PC-9 (cell line): ENCODE results near the gene PTPRT.

Experiments
- EZH2 ChIP-seq: fragments of 200-600 bp; sonication (generic); IDR thresholded peaks from 2 replicates; pipeline ENCODE4 v1.8.0; 2017; ENCODE audit warnings: antibody characterized with exemption, low read depth
- TF ChIP-seq, protein P1 (sequence below): fragments of 200-600 bp; sonication (generic); conservative IDR thresholded peaks from 2 replicates; pipeline ENCODE4 v1.6.1; 2017; ENCODE audit warnings: mixed run types, antibody characterized with exemption, mild to moderate bottlenecking, moderate library complexity

DNA sequence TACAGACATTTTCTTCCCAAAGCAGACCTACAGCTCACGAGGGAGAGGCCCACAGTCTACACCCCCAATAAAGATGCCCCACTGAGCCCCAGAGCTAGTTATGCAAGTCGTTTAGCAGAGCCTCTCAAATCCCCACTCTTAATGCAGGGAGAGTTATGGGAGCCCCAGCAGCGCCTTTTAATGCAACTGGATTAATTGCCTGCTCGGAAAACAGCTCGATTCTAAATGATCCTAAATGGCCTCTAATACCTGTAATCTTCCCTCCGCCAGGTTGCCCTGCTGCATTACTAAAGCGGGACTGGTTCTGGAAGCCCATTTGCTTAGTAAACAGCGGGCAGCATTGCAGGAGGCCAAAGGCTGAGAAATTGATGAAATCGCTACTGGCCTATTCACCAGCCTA lies 656.9 kb downstream of the PTPRT start:
- TF ChIP-seq, protein P1, sequence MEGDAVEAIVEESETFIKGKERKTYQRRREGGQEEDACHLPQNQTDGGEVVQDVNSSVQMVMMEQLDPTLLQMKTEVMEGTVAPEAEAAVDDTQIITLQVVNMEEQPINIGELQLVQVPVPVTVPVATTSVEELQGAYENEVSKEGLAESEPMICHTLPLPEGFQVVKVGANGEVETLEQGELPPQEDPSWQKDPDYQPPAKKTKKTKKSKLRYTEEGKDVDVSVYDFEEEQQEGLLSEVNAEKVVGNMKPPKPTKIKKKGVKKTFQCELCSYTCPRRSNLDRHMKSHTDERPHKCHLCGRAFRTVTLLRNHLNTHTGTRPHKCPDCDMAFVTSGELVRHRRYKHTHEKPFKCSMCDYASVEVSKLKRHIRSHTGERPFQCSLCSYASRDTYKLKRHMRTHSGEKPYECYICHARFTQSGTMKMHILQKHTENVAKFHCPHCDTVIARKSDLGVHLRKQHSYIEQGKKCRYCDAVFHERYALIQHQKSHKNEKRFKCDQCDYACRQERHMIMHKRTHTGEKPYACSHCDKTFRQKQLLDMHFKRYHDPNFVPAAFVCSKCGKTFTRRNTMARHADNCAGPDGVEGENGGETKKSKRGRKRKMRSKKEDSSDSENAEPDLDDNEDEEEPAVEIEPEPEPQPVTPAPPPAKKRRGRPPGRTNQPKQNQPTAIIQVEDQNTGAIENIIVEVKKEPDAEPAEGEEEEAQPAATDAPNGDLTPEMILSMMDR, result no peak
- no peak for TF ChIP-seq EZH2
